ENCODE results near the gene TH. TPM values are rescaled to one million over a fixed set of nuclear protein-coding genes. Genes with fewer than 3 reads are reported as not detected.

The TH gene
- total and polyA plus RNA-seq, 2 of the 4 experiments (the other 2 are of a cell fraction), result 0.10 TPM; not detected in 1

- Histone ChIP-seq H3K27me3 (ENCODE audit: control insufficient read depth, insufficient read depth, low read length) (peaks cover 72% of the 10 kb centered on the region), H3K9ac (ENCODE audit: low read depth, low read length) (peak overlapping the region; percentile 49), H3K27ac (ENCODE audit: insufficient read depth, low read length) (no peak overlapping the region), H3K18ac (ENCODE audit: low read depth, low read length) (no peak overlapping the region), H2AK9ac (replicated peaks; ENCODE audit: low read depth, low read length, poor library complexity) (no peak overlapping the region), H3K4me3 (ENCODE audit: insufficient read depth, low read depth, low read length) (peak overlapping the region; percentile 44), H2BK15ac (ENCODE audit: low read depth, low read length) (no peak overlapping the region), H3K4ac (ENCODE audit: low read depth, low read length) (peak overlapping the region; percentile 77; the same call in 1 of the 2 replicates), H3K4me1 (ENCODE audit: control insufficient read depth, insufficient read depth, low read length) (peaks cover 2% of the 10 kb centered on the region), H3K36me3 (ENCODE audit: control insufficient read depth, insufficient read depth, low read length) (no peaks in the 10 kb centered on the region), H2BK120ac (ENCODE audit: low read depth, low read length) (peak overlapping the region; percentile 40; the same call in 1 of the 2 replicates), H2BK20ac (ENCODE audit: low read depth, low read length) (no peak overlapping the region), H3K4me2 (ENCODE audit: low read depth, low read length) (peak overlapping the region; percentile 60; the same call in 1 of the 2 replicates), H4K5ac (ENCODE audit: low read depth, low read length) (no peak overlapping the region), H2BK5ac (ENCODE audit: low read depth, low read length, poor library complexity, severe bottlenecking) (no peak overlapping the region), H4K20me1 (ENCODE audit: insufficient read depth, low read length) (peaks cover 33% of the 10 kb centered on the region), H3K14ac (replicated peaks; ENCODE audit: low read depth, low read length) (no peak overlapping the region), H3K23ac (ENCODE audit: low read depth, low read length) (no peak overlapping the region), H3K9me3 (ENCODE audit: control insufficient read depth, insufficient read depth, low read length) (no peaks in the 10 kb centered on the region), H4K8ac (ENCODE audit: low read depth in 2 of 2, low read length in 2 of 2) (peak overlapping the region in 1 of 2 experiments; percentile 52; a peak in 1 of 4 replicates), H2AFZ (replicated peaks; ENCODE audit: low read length, poor library complexity) (peak overlapping the region; percentile 80), H3K79me1 (ENCODE audit: low read depth in 1 of 2, low read length in 2 of 2) (peaks cover 0 to 4% of the 10 kb centered on the region in 2 experiments; a peak in 1 of 4 replicates), H4K91ac (ENCODE audit: insufficient read depth, low read depth, low read length) (no peak overlapping the region), H3K56ac (ENCODE audit: extremely low read depth, insufficient read depth, low read length) (no peak overlapping the region), H2AK5ac (ENCODE audit: low read depth, low read length) (no peak overlapping the region), H3K9me1 (ENCODE audit: insufficient read depth, low read length) (no peaks in the 10 kb centered on the region)
- DNase-seq (no peak), ATAC-seq (ENCODE audit: low read depth) (0 out of 2 replicates have a peak, but pooled peaks have one; percentile 3)
- dilution Hi-C loops (cut with HindIII; ENCODE audit: low sequenced_read_pairs, unreplicated experiment) (no loop called here), in situ Hi-C loops (cut with MboI; ENCODE audit: low sequenced_read_pairs) (no loop called here), intact Hi-C loops (cut with micrococcal nuclease) (loop anchor here (5.0 kb wide), 1 partner anchor 41 kb away; no protein-coding TSS in a partner anchor)
- TF ChIP-seq, protein P1, sequence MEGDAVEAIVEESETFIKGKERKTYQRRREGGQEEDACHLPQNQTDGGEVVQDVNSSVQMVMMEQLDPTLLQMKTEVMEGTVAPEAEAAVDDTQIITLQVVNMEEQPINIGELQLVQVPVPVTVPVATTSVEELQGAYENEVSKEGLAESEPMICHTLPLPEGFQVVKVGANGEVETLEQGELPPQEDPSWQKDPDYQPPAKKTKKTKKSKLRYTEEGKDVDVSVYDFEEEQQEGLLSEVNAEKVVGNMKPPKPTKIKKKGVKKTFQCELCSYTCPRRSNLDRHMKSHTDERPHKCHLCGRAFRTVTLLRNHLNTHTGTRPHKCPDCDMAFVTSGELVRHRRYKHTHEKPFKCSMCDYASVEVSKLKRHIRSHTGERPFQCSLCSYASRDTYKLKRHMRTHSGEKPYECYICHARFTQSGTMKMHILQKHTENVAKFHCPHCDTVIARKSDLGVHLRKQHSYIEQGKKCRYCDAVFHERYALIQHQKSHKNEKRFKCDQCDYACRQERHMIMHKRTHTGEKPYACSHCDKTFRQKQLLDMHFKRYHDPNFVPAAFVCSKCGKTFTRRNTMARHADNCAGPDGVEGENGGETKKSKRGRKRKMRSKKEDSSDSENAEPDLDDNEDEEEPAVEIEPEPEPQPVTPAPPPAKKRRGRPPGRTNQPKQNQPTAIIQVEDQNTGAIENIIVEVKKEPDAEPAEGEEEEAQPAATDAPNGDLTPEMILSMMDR (conservative IDR thresholded peaks at IDR 0.05; ENCODE audit: low read depth, low read length), result no peak
- TF ChIP-seq RAD21 (IDR thresholded peaks at IDR 0.05; ENCODE audit: low read length) (no peak), CEBPB (IDR thresholded peaks at IDR 0.05; ENCODE audit: low read depth, low read length) (no peak), MAZ (IDR thresholded peaks at IDR 0.05; ENCODE audit: borderline replicate concordance, low read depth, low read length) (no peak), POLR2A (IDR thresholded peaks at IDR 0.05; ENCODE audit: low read depth, low read length) (no peak), NFE2L2 (IDR thresholded peaks at IDR 0.05; ENCODE audit: low read depth, low read length) (no peak), FOS (IDR thresholded peaks at IDR 0.05; ENCODE audit: low read depth, low read length) (no peak), SMC3 (IDR thresholded peaks at IDR 0.05; ENCODE audit: low read depth, low read length) (no peak), MXI1 (IDR thresholded peaks at IDR 0.05; ENCODE audit: borderline replicate concordance, low read depth, low read length) (no peak), BHLHE40 (IDR thresholded peaks at IDR 0.05; ENCODE audit: low read depth, low read length) (no peak), RFX5 (IDR thresholded peaks at IDR 0.05; ENCODE audit: low read depth, low read length) (no peak), MAFK (IDR thresholded peaks at IDR 0.05; ENCODE audit: low read depth, low read length) (no peak), RCOR1 (IDR thresholded peaks at IDR 0.05; ENCODE audit: insufficient replicate concordance, low read length) (no peak), CHD1 (IDR thresholded peaks at IDR 0.05; ENCODE audit: low read depth, low read length) (no peak)
- TF ChIP-seq, protein P2, sequence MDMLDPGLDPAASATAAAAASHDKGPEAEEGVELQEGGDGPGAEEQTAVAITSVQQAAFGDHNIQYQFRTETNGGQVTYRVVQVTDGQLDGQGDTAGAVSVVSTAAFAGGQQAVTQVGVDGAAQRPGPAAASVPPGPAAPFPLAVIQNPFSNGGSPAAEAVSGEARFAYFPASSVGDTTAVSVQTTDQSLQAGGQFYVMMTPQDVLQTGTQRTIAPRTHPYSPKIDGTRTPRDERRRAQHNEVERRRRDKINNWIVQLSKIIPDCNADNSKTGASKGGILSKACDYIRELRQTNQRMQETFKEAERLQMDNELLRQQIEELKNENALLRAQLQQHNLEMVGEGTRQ (IDR thresholded peaks at IDR 0.05; ENCODE audit: low read depth, low read length), result no peak
- BruUV-seq (replicated peaks), result no TSS peak
- 1% methylated on average over 17 of the region's 44 CpGs; no CpG with 5 or more reads in 1 of the 2 experiments for WGBS, 2 experiments (ENCODE audit: extremely low coverage in 2 of 2, insufficient read length in 1 of 2)
- ChIA-PET POLR2A (ENCODE audit: unreplicated experiment) (interaction anchor here (0.6 kb wide), 1 partner anchor 101 kb away, joined by 15 read pairs; no protein-coding TSS in a partner anchor), CTCF (interaction anchor here (0.6 kb wide), 1 partner anchor 10 kb away, joined by 5 read pairs; no protein-coding TSS in a partner anchor)
These were observed 33.6 kb downstream of the TH start for GRCh38 chr11:2138068-2138430.
